Suppressor macrophage treated with lipopolysaccharide for 1 hour (primary cell): Measurements from ENCODE around the gene ANTXR1.

Experiments used
- DNase-seq, 3 donors: peaks; one replicate each; pipeline ENCODE4 v3.0.0-alpha.2; 2020 to 2022

The ANTXR1 gene

GRCh38 chr2:69034845-69035244 is 21.9 kb downstream of the ANTXR1 start:
- no peak for DNase-seq

- no peak for DNase-seq
Observed at GRCh38 chr2:69036926-69037325, 23.9 kb downstream of the ANTXR1 start.

GRCh38 chr2:69041214-69041613 is 28.2 kb downstream of the ANTXR1 start:
- no peak for DNase-seq

- DNase-seq = no peak
Observed at GRCh38 chr2:69043736-69044400, 30.9 kb downstream of the ANTXR1 start.

GRCh38 chr2:69046221-69046662 is 33.3 kb downstream of the ANTXR1 start:
- DNase-seq = no peak

- DNase-seq = no peak
Observed at GRCh38 chr2:69047625-69048145, 34.7 kb downstream of the ANTXR1 start.

- DNase-seq = no peak
Observed at GRCh38 chr2:69050802-69051201, 37.8 kb downstream of the ANTXR1 start.

- DNase-seq = no peak
Observed at GRCh38 chr2:69053416-69053965, 40.5 kb downstream of the ANTXR1 start.

GRCh38 chr2:69054431-69054830 is 41.5 kb downstream of the ANTXR1 start:
- DNase-seq = no peak

GRCh38 chr2:69055688-69056470 is 42.9 kb downstream of the ANTXR1 start:
- DNase-seq = no peak

- DNase-seq = no peak
Observed at GRCh38 chr2:69057660-69058059, 44.7 kb downstream of the ANTXR1 start.

- DNase-seq = no peak
Observed at GRCh38 chr2:69059731-69060290, 46.8 kb downstream of the ANTXR1 start.

GRCh38 chr2:69060938-69061501 is 48.0 kb downstream of the ANTXR1 start:
- no peak for DNase-seq

- DNase-seq = peak in 1 of 3 donors; percentile 20
Observed at GRCh38 chr2:69061525-69061924, 48.5 kb downstream of the ANTXR1 start.

- DNase-seq = peak in 2 of 3 donors; percentile 29 to 53
Observed at GRCh38 chr2:69062307-69062962, 49.5 kb downstream of the ANTXR1 start.

- no peak for DNase-seq
Observed at GRCh38 chr2:69065735-69066336, 52.9 kb downstream of the ANTXR1 start.

- no peak for DNase-seq
Observed at GRCh38 chr2:69067026-69067630, 54.1 kb downstream of the ANTXR1 start.

- DNase-seq = no peak
Observed at GRCh38 chr2:69067866-69068265, 54.9 kb downstream of the ANTXR1 start.

GRCh38 chr2:69070969-69071368 is 58.0 kb downstream of the ANTXR1 start:
- DNase-seq = no peak

- DNase-seq = no peak
Observed at GRCh38 chr2:69073928-69074570, 61.1 kb downstream of the ANTXR1 start.

- no peak for DNase-seq
Observed at GRCh38 chr2:69074918-69075317, 61.9 kb downstream of the ANTXR1 start.
